ENCODE measurements around the gene TUBB1.
"Not testable (repeated sequence)": the region's sequence is repeated elsewhere in the genome, so short reads cannot be mapped to it uniquely, and the experiment has no call there.

Gene TUBB1

DNA sequence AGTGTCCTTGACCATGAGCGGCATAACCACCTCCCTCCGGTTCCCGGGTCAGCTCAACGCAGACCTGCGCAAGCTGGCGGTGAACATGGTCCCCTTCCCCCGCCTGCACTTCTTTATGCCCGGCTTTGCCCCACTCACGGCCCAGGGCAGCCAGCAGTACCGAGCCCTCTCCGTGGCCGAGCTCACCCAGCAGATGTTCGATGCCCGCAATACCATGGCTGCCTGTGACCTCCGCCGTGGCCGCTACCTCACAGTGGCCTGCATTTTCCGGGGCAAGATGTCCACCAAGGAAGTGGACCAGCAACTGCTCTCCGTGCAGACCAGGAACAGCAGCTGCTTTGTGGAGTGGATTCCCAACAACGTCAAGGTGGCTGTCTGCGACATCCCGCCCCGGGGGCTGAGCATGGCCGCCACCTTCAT is 4.9 kb downstream of the TUBB1 start:
- no peak for DNase-seq

DNA sequence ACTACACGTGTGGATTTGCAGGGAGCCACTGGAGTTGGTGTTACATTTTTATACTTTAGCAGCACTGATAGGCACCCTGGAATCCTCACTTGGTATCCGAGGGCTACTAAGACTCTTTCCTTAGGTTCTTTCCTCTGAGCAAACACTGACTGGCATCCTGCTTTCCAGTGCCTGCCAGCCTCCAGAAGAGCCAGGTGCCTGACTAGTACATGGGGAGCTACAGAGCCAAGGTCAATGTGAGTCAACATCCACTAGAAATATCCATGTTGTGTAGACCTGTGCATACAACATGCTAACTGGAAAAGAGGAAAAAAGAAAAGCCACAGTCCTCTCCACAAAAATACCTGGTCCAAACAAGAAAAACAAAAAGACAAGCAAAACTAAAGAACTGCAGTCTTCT is 5.9 kb downstream of the TUBB1 start:
- DNase-seq = no peak

DNA sequence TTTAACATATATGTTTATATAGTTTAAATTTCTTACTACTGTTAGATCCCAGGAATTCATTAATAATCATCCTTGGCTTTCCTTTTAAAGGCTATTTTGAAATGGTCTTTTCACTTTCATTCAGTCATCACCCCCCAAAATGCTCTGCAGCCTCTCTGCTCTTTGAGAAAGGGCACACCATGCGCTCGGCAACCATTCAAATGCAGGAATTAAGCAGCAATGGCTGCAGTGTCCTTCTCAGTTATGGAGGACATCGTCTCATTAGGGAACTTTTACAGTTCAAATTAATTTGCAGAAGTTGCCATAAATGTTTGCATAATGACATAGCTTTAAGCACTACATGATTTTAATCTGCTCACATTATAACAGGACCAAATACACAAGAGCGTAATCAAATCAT is 6.3 kb downstream of the TUBB1 start:
- no peak for DNase-seq

DNA sequence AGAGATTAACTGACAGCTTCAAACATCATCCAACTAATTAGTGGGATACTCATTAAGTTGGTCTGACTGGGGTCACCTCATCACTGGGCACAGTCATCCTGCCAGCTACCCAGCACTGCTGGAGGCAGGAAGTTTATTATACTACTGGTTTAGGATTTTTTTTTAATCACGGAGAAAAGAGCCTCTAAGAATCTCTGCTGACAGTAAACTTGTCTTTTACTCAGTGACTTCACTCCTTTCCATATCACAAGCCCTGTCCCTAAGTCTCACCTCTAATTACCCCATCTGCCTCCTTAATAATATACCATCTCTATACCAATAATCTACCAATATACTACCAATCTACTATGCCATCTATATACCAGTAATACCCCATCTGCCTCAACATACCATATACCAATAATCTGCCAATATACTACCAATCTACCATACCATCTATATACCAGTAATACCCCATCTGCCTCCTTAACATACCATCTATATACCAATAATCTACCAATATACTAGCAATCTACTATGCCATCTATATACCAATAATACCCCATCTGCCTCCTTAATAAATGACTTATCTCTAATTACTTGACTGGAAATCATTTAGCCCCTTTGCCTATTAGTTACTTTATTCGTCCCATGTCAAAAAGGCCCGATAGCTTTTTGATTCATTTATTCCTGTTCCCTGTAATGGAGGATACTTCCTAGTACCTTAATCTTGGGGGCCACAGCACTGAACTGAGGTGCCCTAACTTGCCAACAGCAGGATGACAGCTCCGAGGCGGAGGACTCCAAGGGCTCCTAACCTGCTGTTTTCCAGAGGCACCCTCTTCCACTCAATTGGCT is 7.9 kb downstream of the TUBB1 start:
- DNase-seq = no peak

DNA sequence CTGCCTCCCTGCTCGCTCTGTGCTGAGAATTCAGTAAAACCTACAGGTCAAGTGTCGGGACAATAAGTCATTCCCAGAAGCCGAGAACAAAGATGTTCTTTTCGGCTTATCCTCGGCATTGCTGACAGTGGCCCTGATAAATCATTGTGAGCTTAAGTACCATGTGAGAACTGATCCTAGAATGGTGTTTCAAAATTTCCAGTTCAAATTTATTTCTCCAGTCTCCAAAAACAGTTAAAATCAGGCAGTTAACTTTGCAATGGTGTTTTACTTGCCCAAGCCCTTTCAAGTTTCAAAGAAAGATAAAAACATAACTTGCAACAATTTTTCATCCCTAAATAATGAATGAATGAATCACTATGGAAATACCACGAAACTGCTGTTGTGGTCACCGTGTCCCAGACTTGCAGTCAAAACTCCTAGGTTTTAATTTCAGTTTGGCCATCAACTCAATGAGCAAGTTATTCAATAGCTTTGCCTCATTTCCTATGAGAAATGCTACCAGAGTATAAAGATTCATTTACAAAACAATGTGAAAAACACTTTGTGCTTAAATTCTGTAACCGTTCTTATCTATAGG is 8.6 kb downstream of the TUBB1 start:
- no peak for DNase-seq

DNA sequence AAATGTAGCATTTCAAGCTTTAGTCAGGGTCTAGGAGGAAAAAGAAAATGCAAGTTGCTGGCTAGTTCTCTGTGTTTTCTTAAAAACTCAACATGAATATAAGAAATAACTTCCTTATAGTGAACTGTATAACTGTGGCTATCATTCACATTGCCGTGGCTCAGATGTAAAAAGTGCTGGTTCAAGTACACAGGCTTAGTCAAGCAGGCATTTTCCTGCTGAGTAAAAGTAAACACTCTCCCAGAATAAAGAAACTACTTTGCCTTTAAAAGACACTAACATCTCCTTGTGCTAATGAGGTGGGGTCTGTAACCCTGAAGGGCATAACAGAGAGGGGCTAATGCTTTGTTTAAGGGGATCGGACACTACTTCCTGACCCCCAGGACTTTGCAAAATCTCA is 9.6 kb downstream of the TUBB1 start:
- no peak for DNase-seq

DNA sequence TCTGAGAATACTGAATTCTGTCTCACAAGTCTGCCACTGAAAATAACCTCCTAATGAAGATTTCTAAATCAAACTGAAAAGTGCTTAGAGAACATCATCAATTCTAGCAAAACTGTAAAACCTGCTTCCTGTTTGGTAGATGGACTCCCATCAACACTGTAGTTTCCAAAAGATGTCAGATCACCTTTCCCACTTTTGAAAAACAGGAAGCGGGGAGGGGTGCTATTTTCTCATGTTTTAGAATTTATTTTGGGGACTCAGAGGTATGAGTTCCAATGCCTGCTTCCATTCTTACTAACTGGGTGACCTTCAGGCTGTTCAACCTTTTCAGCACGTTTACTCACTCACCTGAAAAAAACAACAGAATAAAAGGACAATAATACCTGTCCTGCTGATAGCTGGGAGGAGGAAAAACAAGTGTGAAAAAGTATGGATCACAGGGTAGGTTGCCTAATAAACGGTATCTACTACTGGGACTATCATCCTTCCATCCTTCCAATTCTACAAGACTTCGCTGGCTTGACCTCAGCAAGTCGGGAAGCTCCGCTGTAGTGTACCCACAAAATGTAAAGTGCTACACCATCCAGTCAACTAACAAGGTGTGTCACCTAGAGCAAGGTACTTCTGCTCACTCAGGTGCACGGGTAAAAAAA is 11.8 kb downstream of the TUBB1 start:
- DNase-seq = no peak

DNA sequence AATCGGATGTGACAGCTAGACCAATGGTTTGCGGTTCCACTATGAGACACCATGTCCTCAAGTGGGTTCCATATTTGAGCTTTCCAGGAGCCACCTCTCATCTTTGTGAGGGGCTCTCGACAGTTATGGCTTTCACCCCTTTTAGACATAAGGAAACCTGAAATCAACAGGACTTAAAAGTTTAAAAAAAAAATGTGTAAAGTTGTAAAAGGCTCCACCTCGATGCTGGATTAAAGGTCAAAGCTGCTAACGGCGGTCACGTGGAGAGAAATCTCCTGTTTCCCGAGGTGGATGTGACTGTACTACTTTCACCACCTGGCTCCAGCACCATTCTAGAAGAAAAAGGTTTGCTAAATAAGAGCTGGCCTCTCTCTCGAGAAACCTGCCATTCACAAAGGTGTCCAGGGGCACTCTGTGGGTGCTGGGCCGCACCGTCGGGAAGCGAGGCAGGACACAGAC is 12.4 kb downstream of the TUBB1 start:
- no peak for DNase-seq

DNA sequence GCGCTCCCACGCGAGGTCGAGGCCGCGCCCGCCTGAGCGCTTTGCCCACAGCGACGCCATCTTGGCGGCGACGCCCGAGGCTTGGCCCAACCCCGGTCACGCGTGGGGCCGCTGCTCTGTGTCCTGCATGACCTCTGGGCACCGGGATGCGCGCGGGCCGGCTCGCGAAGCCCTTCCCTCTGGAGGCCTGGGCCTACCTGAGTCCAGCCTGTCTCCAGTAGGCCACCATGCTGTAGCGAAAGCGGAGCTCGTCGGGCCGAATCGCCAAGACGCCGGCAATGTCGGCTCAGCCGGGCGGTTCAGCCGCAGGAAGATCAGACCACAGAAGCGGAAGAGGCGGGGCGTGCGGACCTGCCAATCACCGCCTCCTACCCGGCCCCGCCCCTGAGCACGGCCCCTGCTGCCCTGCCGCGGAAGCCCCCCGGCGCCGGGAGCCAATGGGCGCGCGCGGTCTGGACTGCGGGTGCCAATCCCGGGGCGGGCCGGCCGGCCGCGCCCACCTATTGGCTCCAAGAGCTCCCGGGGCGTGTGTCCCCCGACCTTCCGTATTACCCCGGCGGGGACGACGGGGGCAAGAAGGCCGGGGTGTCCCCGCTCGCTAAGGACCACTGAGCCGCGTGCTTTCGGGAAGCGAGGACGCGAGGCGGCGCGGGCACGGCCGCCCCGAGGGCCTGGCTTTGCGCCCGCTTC is 12.9 kb downstream of the TUBB1 start, which contains the start of gene ATP5F1E:
Gene ATP5F1E, minus strand, starts transcription at position 313 of the 690 bp plus-strand sequence. Its CDS starts 84 bp downstream, at position 229.
- peak; percentile 93 for DNase-seq

DNA sequence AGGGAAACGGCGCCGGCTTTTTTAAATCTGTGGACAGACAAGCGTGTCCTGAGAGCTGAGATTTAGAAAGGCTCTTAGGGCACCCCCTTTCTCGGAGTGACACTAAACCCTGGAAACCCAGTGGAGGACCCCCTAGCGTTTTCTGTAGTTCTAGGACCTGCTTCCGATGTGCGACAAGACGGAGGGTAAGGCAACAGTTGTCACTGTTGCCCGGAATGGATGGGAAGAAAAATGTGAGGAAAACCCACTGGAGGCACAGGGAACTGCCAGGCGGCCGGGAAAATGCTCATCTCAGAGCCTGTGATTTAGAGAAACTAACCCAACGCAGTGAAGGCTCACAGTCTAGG is 13.5 kb downstream of the TUBB1 start:
- peak; percentile 93 for DNase-seq

DNA sequence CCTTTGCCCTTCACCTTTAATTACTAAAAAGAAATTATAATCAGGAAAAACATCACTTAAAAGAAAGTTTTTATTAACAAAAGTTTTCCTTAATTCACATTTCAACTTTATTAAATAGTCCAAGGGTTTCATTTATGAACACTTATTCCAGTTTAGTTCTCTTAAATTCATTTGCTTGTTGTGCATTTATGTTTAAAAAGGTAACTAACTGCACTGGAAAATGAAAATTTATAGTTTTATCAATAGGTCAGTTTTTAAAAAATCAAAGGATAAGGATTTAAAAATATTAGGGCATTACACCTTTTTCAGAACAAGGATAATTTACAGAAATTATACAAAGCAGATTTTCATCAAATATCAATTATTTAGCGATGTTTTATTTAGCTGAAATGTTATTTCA is 13.9 kb downstream of the TUBB1 start:
- no peak for DNase-seq

DNA sequence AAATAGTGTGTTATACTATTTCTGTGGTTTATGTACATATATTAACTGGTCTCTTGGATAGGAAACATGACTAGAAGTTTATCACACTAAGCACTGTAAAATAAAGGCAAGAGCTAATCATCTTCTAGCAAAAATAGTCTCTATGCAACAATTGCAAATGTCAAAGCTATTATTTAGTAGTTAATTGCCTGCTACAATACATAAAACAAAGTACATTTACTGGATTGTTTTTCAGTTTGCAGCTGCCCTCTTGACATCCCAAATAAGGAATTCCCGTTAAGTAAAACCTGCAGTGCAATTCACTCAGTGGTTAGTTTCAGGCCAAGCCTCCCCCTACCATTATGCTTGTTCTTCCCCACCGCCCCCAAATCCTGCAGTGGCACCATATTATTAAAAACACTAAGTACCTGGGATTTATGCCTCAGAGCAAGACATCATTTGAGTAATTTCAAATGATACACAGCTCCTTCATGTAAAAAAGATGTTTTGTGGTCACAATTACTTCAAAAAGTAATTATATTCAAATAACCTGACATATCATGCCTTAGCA is 14.5 kb downstream of the TUBB1 start:
- peak; percentile 77 for DNase-seq

DNA sequence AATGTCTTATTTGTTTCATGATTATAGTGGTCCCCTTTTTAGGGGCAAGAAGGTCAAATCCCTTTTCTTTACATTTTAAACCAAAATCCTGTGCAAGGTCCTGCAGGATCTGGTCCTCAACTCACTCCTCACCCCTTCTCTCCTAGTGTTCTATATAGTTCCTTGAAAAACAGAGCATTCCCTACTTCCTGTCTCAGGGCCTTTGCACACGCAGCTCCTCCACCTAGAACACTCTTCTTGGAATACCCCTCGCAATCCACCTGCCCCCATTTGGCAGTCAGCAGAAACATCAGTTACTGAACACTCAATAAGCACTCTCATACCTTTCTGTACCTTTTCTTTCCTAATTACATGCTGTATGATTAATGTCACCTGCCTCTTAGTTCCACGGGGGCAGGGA is 16.2 kb downstream of the TUBB1 start:
- no peak for DNase-seq

DNA sequence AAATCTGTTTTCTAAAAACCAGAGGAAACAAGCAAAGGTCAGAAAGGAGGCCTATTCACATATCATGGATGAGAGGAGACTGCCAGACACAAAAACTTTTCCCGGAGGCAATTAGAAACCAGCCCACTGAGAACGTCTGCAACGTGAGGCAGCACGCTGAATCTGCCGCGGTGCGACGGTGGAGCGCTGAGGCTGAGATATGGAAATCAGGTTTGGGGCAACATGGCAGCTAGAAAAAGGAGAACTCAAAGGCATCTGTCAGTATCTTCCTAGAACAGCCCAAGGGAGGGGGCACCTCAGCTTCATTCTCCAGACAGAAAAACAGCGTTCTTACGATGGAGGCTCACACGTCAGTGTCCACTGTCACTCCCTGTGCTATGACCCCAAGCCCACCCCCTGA is 18.2 kb downstream of the TUBB1 start:
- no peak for DNase-seq

DNA sequence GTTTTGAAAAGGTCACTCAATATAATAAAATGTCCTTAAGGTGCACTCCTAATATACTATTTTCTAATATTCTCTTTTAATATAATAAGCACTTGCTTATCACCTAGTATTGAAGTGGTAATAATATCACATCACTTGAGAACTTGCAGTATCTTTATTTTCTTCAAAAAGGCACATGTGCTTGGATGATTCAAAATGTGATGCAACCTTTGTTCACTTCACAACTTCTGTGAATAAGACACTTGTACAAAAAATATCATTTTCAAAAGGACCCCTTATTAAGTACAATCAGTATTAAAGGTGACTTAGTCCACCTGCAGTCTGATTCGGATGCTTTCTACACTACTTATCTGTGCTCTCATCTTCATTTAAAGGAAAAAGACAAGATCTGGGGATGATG is 20.0 kb downstream of the TUBB1 start:
- no peak for DNase-seq

DNA sequence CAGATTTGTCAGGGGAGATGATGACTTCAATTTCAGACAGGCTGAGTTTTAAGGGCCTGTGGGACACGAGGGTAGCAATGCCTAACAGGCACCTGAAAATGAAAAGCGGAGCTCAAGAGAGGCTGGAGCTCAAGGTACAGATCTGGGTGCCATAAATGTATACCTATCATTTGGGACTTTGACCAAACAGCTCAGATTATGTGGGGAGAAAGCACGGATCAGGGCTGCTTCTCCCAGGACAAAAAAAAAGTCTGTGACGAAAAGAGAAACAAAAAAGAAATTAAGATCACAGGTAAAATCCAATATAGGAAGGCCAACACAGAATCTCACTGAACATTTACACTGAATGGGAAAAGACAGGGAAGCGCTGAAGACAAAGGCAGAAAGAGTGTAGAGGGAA is 21.4 kb downstream of the TUBB1 start:
- DNase-seq = no peak

DNA sequence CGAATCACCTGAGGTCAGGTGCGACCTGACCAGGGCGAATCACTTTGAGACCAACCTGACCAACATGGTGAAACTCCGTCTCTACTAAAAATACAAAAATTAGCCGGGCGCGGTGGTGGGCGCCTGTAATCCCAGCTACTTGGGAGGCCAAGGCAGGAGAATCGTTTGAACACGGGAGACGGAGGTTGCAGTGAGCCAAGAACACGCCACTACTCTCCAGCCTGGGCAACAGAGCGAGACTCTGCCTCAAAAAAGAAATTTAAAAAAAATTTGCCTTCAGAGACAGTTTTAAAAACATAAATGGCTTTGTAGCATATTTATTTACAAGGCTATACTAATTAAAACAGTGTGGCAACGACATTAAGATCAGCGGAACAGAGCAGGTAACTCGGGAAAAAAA is 22.3 kb downstream of the TUBB1 start:
- DNase-seq = not testable (repeated sequence)

DNA sequence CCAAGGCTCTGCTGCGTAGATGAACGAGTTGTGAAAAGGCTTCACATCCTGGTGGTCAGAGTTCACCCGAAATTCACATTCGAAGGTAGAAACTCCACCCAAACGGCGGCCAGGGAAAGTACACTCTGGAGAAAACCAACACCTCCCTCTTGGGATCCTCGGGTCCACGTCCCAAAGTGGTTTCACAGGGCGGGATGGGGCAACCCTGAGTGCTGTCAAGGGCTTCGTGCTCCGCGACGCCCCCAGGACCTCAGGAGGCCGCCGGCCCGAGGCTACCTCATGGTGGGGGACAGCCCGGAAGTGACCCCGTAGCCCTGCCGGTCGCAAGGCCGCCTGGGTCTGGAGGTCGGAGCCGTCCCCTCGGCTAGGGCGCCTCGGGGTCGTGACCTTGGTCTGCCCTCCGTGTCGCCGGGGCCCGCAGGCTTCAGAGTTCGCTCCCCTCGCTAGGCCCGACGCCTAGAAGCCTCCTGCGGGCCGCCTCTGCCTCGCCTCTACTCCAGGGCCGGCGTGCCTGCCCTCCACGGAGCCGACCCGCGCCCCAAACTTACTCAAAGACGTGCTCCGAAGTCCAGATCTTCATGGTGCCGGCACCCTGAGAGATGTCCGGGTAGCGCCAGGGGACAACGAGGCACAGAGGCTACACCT is 23.0 kb downstream of the TUBB1 start, which contains the start of gene PRELID3B:
Gene PRELID3B, minus strand, starts transcription at position 636 of the 645 bp plus-strand sequence. Its CDS starts 56 bp downstream, at position 580.
- no peak for DNase-seq

DNA sequence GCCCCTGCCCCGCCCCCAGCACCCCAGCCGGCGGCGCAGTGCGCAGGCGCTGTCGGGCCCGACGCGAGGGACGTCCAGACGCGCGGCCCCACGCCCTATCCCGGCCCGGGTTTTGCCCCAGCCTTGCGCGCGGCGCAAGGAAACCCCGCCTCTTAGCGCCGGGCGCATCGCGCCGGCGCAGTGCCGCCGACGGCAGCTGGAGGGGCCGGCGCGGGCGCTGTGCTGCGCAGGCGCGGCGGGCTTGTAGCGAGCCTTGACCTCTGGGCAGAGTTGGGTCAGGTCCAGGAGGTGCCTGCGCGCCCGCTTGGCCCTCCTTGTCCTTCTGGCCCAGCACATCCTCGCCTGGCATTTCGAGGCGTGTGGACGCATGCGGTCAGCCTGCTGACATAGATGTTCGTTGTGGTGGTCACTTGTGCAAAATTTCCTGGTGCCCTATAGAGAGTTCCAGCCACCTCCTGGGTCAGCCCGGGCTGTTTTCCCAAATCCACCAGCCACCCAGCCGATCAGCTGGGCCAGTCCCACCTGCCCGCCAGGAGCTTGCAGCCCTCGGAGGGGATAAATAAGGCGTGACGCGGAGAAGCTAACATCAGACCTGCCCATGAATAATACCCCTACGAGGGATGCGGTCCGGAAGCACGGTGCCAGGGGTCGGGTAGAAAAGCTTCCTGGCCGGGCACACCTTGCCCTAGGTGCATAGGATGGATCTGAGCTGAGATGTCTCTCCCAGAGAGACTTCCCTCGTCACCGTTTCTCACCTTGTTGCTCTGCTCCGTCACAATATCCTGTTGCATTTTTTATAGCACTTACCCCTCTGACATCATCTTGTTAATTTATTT is 23.8 kb downstream of the TUBB1 start:
- DNase-seq = no peak

DNA sequence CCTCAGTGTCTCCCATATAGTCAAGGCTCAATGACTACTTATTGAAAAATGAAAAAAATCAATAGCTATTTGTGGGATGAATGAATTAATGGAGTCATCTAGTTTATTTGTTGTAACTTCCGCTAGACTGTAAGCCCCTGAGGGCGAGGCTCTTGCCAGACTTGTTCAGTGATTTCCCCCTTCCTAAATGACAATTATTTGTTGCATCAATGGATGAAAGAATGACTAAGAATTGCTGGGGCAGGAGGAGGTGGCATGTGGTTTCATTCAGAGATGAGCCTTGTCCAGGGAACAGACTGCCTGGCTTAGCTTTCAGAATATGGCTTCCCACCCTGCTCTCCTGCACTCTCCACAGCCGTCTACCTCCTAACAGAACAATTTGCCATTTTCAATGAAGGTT is 24.5 kb downstream of the TUBB1 start:
- no peak for DNase-seq

DNA sequence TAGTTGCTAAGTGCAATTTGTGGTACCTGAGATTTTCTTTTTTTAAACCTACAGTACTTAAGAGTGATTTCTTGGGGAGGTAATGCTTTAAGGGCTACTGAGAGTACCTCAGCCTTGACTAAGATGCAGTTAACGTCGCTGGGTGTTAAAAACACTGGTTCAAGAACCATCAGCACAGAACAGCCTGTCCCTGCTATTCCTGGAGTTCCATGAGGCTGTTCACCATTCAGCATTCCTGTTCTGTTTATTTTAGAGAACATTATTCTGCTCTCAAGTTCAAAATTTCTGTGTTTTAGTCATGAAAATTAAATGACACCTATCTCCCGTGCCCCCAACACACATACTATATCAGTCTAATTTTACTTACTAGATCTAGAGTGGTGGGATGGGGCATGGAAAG is 25.1 kb downstream of the TUBB1 start:
- DNase-seq = no peak

DNA sequence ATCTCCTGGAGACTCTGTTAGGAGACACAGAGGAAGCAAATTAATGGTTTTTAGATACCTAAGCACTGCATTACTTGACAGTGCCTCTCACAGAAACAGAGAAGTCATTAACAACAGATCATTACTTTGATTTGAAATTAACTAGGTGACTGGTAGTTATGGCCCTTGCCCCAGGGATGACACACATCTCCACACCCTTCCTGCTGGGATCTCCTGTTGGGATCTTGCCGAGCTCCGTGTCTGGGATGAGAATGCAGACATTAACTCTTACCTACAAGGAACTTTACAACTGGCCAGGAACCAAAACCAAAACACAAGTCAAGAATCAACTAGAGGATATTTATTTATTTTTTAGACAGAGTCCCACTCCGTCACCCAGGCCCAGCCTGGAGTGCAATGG is 25.6 kb downstream of the TUBB1 start:
- DNase-seq = no peak
